PFSK-1 (cell line): Measurements from ENCODE around the gene SDK1.

Source experiments
- FOXP2 ChIP-seq: optimal IDR thresholded peaks from 2 replicates; pipeline ENCODE3; 2011; ENCODE audit warnings: borderline replicate concordance, control low read depth, inconsistent platforms; ENCODE audit not compliant: insufficient read depth; ENCODE audit errors: extremely low read length, extremely low read depth
- POLR2AphosphoS5 ChIP-seq: IDR thresholded peaks from 2 replicates; pipeline ENCODE4 v1.6.1; 2012; ENCODE audit warnings: low read depth, mild to moderate bottlenecking, control low read depth, low read length, moderate library complexity
- SIN3A ChIP-seq: IDR thresholded peaks from 2 replicates; pipeline ENCODE4 v1.6.1; 2012; ENCODE audit warnings: mild to moderate bottlenecking, low read length, moderate library complexity, borderline replicate concordance; ENCODE audit not compliant: insufficient read depth
- TAF1 ChIP-seq: IDR thresholded peaks from 2 replicates; pipeline ENCODE4 v1.6.1; 2012; ENCODE audit warnings: low read length, control low read depth, borderline replicate concordance; ENCODE audit not compliant: insufficient read depth
- TF ChIP-seq, protein P1 (sequence below), 2 experiments: IDR thresholded peaks; 2 replicates each; pipeline versions ENCODE4 v1.6.1 to v1.8.0; 2011 to 2012; ENCODE audit warnings: low read depth in 2 of 2, low read length in 2 of 2, control low read depth in 1 of 2, inconsistent platforms in 1 of 2, mild to moderate bottlenecking in 1 of 2, moderate library complexity in 1 of 2; ENCODE audit not compliant: insufficient read depth in 1 of 2

DNA sequence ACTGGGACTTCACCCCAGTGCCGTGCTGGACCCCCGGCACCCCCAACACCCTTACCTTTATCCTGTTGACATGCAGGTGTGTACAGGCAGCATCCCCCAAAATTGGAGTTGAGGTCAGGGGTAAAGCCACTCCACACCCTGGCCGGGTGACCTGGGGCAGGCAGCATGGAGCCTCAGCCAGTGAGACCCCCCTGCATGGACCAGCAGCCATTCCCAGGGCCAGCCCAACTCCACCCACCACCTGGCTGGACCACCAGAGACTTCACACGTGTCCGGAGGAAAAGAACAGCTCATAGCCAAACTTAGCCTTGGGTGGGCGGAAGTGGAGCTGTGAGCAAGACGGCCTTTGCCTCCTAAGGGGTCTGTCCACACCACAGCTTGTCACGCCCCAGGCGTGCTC is 968.0 kb downstream of the SDK1 start:
- no peak for TF ChIP-seq SIN3A
- TF ChIP-seq TAF1, result no peak
- no peak for TF ChIP-seq POLR2AphosphoS5
- TF ChIP-seq, protein P1, sequence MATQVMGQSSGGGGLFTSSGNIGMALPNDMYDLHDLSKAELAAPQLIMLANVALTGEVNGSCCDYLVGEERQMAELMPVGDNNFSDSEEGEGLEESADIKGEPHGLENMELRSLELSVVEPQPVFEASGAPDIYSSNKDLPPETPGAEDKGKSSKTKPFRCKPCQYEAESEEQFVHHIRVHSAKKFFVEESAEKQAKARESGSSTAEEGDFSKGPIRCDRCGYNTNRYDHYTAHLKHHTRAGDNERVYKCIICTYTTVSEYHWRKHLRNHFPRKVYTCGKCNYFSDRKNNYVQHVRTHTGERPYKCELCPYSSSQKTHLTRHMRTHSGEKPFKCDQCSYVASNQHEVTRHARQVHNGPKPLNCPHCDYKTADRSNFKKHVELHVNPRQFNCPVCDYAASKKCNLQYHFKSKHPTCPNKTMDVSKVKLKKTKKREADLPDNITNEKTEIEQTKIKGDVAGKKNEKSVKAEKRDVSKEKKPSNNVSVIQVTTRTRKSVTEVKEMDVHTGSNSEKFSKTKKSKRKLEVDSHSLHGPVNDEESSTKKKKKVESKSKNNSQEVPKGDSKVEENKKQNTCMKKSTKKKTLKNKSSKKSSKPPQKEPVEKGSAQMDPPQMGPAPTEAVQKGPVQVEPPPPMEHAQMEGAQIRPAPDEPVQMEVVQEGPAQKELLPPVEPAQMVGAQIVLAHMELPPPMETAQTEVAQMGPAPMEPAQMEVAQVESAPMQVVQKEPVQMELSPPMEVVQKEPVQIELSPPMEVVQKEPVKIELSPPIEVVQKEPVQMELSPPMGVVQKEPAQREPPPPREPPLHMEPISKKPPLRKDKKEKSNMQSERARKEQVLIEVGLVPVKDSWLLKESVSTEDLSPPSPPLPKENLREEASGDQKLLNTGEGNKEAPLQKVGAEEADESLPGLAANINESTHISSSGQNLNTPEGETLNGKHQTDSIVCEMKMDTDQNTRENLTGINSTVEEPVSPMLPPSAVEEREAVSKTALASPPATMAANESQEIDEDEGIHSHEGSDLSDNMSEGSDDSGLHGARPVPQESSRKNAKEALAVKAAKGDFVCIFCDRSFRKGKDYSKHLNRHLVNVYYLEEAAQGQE (IDR thresholded peaks at IDR 0.05; ENCODE audit: insufficient read depth in 1 of 2, low read depth in 2 of 2, low read length in 2 of 2), result no peak
- no peak for TF ChIP-seq FOXP2
